Vagina (tissue), 2 donors: Measurements from ENCODE around the gene KYNU. TPM values are rescaled to one million over a fixed set of nuclear protein-coding genes. Genes with fewer than 3 reads are reported as not detected.

ENCODE experiments used
- DNase-seq, 2 donors: peaks; one replicate each; pipeline ENCODE4 v3.0.0-alpha.2; 2017; ENCODE audit errors: extremely low spot score in 2 of 2
- H3K27ac ChIP-seq: fragments of 200-600 bp; sonication (generic); one replicate; pipeline ENCODE4 v1.5.1; 2019
- H3K27me3 ChIP-seq: fragments of 200-600 bp; sonication (generic); one replicate; pipeline ENCODE4 v1.5.1; 2019
- H3K36me3 ChIP-seq, 2 donors: fragments of 200-600 bp; sonication (generic); one replicate each; pipeline ENCODE4 v1.5.1; 2017 to 2019
- H3K4me1 ChIP-seq: fragments of 200-600 bp; sonication (generic); one replicate; pipeline ENCODE4 v1.5.1; 2019
- H3K4me3 ChIP-seq, 2 donors: fragments of 200-600 bp; sonication (generic); 1 replicate in 1 of 2; 2 replicates in 1 of 2; pipeline ENCODE4 v1.5.1; 2016 to 2019
- H3K9me3 ChIP-seq: fragments of 200-600 bp; sonication (generic); one replicate; pipeline ENCODE4 v1.5.1; 2019
- POLR2A ChIP-seq, 2 donors: fragments of 450-650 bp; IDR thresholded peaks; one replicate each; pipeline ENCODE4 v1.6.1; 2017; ENCODE audit warnings: antibody characterized with exemption in 2 of 2, mild to moderate bottlenecking in 2 of 2, moderate library complexity in 2 of 2
- POLR2AphosphoS5 ChIP-seq, 2 donors: sonication (generic); formaldehyde crosslinking; IDR thresholded peaks; one replicate each; pipeline ENCODE4 v1.9.0; 2017; ENCODE audit warnings: antibody characterized with exemption in 2 of 2, mild to moderate bottlenecking in 2 of 2, low read depth in 1 of 2; ENCODE audit not compliant: insufficient read depth in 1 of 2
- intact Hi-C: fragments of 100-400 bp; cut with DNase I; formaldehyde crosslinking; loops from one replicate; pipeline ENCODE4 v1.15.1; 2023
- total RNA-seq: library from RNA; depleted of rRNA; stranded (reverse); fragments of >200 nt; gene quantifications from one replicate; pipeline ENCODE4 v1.2.3, GENCODE V29; 2016
- TF ChIP-seq, protein P1 (sequence below), 3 experiments: fragments of 450-650 bp in 2 of 3; fragments of 200-600 bp in 1 of 3; sonication (generic) in 1 of 3; IDR thresholded peaks; one replicate each; pipeline ENCODE4 v1.5.1; 2017 to 2019; ENCODE audit warnings: antibody characterized with exemption in 3 of 3, mild to moderate bottlenecking in 2 of 3, moderate library complexity in 2 of 3

The KYNU gene
- total RNA-seq, 1 donor from 2014 or later = 3.7 TPM

DNA sequence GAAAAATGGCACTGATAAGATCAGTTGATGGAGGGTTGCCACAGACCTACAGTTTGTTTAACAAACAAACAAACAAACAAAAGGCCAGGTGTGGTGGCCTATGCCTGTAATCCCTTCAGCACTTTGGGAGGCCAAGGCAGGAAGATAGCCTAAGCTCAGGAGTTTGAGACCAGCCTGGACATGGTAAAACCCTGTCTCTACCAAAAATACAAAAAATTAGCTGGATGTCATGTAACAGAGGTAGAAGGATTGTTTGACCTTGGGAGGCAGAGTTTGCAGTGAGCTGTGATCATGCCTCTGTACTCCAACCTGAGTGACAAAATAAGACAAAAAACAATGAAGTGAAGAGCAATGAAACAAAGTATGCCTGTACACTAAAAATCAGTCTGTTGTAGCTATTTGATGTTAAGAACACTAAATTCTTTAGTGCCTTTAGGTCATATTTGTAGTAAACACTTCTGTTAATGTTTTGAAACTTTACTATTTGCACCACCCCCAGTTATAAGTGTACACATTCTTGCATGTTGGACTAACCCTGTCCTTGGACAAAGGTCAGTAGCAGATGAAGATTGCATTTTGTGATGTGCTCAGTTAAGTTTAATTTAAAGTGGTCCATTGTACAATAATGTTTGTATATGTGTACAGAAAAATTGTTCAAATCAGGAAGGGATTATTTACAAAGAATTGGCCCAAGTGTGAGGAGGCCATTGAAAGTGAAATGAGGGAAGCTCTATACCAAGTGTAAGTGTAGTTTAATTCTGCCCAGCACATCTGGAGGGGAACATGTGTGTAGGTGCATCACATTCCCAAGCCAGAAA, 73.9 kb downstream of the KYNU start:
- Histone ChIP-seq H3K9me3 (no peaks in the 10 kb centered on the region), H3K4me1 (no peaks in the 10 kb centered on the region), H3K4me3 (no peak overlapping the region), H3K36me3 (no peaks in the 10 kb centered on the region), H3K27ac (no peak overlapping the region), H3K27me3 (no peaks in the 10 kb centered on the region)
- TF ChIP-seq POLR2A (IDR thresholded peaks at IDR 0.05) (no peak), POLR2AphosphoS5 (IDR thresholded peaks at IDR 0.05; ENCODE audit: insufficient read depth in 1 of 2, low read depth in 1 of 2) (no peak)
- TF ChIP-seq, protein P1, sequence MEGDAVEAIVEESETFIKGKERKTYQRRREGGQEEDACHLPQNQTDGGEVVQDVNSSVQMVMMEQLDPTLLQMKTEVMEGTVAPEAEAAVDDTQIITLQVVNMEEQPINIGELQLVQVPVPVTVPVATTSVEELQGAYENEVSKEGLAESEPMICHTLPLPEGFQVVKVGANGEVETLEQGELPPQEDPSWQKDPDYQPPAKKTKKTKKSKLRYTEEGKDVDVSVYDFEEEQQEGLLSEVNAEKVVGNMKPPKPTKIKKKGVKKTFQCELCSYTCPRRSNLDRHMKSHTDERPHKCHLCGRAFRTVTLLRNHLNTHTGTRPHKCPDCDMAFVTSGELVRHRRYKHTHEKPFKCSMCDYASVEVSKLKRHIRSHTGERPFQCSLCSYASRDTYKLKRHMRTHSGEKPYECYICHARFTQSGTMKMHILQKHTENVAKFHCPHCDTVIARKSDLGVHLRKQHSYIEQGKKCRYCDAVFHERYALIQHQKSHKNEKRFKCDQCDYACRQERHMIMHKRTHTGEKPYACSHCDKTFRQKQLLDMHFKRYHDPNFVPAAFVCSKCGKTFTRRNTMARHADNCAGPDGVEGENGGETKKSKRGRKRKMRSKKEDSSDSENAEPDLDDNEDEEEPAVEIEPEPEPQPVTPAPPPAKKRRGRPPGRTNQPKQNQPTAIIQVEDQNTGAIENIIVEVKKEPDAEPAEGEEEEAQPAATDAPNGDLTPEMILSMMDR (IDR thresholded peaks at IDR 0.05) = no peak
- intact Hi-C loops = no loop called here
- DNase-seq = no peak

DNA sequence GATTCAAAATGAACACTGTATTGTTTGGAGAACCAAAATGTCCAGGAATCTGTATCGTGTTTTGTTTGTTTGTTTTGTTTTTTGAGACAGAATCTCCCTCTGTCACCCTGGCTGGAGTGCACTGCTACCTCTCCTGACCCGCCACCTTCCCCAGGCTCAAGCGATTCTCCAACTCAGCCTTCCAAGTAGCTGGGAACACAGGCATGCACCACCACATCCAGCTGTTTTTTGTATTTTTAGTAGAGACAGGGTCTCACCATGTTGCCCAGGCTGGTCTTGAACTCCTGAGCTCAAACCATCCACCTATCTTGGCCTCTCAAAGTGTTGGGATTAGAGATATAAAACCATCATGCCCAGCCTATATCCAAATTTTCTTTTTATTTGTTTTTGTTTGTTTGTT, 74.6 kb downstream of the KYNU start:
- no peaks in the 10 kb centered on the region for H3K4me1 ChIP-seq
- H3K4me3 ChIP-seq = no peak overlapping the region
- no peak overlapping the region for H3K27ac ChIP-seq
- H3K27me3 ChIP-seq = no peaks in the 10 kb centered on the region
- TF ChIP-seq, protein P1 (IDR thresholded peaks at IDR 0.05) = no peak
- no peak for DNase-seq
- intact Hi-C loops = no loop called here
- no peaks in the 10 kb centered on the region for H3K36me3 ChIP-seq
- H3K9me3 ChIP-seq = no peaks in the 10 kb centered on the region

DNA sequence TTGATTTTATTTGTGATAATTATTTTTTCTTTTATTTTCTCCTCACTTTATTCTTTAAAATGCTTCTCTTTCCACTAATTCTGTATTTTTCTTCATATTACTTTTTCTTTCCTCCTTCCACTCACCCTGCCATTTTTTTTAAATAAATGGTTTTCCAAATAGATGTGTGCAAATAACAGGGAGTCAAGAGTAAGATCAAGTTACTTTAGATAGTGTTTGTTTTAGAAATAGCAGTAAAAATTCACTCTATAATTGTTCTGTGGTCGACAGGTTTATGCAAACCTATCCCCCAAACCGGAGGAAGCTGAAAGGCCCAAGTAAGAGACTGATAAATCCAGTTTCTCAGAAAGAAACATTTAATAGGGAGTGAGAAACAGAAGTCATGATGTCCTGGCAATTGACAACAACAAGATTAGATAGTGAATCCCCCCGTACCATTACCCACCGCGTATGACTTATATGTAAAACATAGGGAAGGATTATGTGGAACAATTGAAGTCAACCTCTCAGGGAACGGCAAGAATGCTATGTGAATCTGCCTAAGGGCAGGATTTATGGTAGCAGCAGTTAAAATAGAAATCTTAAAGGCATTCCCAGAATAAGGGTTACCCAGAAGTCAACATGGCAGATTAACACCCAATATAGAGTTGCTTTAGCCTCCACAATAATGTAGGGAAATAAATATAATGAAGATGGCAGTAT, 75.5 kb downstream of the KYNU start:
- no peaks in the 10 kb centered on the region for H3K9me3 ChIP-seq
- no peak overlapping the region for H3K27ac ChIP-seq
- no peak for DNase-seq
- intact Hi-C loops = no loop called here
- no peaks in the 10 kb centered on the region for H3K27me3 ChIP-seq
- no peaks in the 10 kb centered on the region for H3K4me1 ChIP-seq
- no peak overlapping the region for H3K4me3 ChIP-seq
- TF ChIP-seq POLR2A (IDR thresholded peaks at IDR 0.05) (no peak), POLR2AphosphoS5 (IDR thresholded peaks at IDR 0.05; ENCODE audit: insufficient read depth in 1 of 2, low read depth in 1 of 2) (no peak)
- TF ChIP-seq, protein P1 (IDR thresholded peaks at IDR 0.05) = no peak
- no peaks in the 10 kb centered on the region for H3K36me3 ChIP-seq

DNA sequence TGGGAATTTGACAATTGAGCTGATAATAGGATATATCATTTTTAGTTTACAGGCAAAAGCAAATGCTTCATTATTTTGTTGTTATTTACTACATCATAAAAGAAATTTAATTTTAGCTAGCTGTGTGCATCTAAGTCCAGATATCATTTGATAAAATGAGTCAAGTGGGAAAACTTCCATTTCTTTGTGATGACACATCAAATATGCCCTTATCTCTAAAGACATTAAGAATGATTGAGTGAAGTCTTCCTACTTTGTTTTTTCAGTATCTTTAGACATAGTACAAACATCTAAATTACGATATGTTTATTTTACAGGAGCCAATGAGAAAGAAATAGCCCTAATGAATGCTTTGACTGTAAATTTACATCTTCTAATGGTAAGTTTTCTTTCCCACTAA, 77.0 kb downstream of the KYNU start:
- no peaks in the 10 kb centered on the region for H3K36me3 ChIP-seq
- TF ChIP-seq POLR2AphosphoS5 (IDR thresholded peaks at IDR 0.05; ENCODE audit: insufficient read depth in 1 of 2, low read depth in 1 of 2) (no peak), POLR2A (IDR thresholded peaks at IDR 0.05) (no peak)
- TF ChIP-seq, protein P1 (IDR thresholded peaks at IDR 0.05) = no peak
- no peaks in the 10 kb centered on the region for H3K27me3 ChIP-seq
- no peak for DNase-seq
- H3K27ac ChIP-seq = no peak overlapping the region
- no peak overlapping the region for H3K4me3 ChIP-seq
- no peaks in the 10 kb centered on the region for H3K9me3 ChIP-seq
- intact Hi-C loops = no loop called here
- no peaks in the 10 kb centered on the region for H3K4me1 ChIP-seq

DNA sequence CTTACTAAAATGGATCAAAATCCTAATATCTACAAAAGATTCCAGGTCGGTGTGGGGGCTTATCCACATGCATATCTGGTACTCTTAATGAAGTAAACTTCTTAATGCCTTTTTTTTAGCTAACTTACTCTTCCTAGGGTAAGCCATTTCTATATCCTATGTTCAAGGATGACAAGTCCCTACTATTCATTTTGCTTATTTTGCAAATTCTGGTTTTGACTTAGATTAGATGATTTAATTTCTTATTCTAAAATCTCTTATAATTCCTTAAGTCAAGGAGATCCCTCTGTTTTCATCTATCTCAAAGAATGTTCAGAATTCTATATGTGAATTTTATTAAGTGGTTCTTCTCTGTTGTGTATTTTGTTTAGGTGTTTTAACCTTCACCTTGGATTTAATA, 79.7 kb downstream of the KYNU start:
- H3K9me3 ChIP-seq = no peaks in the 10 kb centered on the region
- no peaks in the 10 kb centered on the region for H3K36me3 ChIP-seq
- TF ChIP-seq, protein P1 (IDR thresholded peaks at IDR 0.05) = no peak
- no peak for TF ChIP-seq POLR2AphosphoS5 (IDR thresholded peaks at IDR 0.05; ENCODE audit: insufficient read depth in 1 of 2, low read depth in 1 of 2)
- TF ChIP-seq POLR2A (IDR thresholded peaks at IDR 0.05) = no peak
- no peak overlapping the region for H3K4me3 ChIP-seq
- no peak for DNase-seq
- no peaks in the 10 kb centered on the region for H3K4me1 ChIP-seq
- H3K27me3 ChIP-seq = no peaks in the 10 kb centered on the region
- H3K27ac ChIP-seq = no peak overlapping the region
- intact Hi-C loops = no loop called here
